C4-2B (cell line): Measurements from ENCODE around the gene KLHL1.
"Not testable (repeated sequence)": the region's sequence is repeated elsewhere in the genome, so short reads cannot be mapped to it uniquely, and the experiment has no call there.

Experiments
- H3K27ac ChIP-seq: fragments of 450-650 bp; 2 replicates; pipeline ENCODE4 v1.5.1; 2017
- ZFX ChIP-seq: fragments of 450-650 bp; IDR thresholded peaks from 2 replicates; pipeline ENCODE4 v1.6.1; 2017
- TF ChIP-seq, protein P1 (sequence below): fragments of 450-650 bp; conservative IDR thresholded peaks from 2 replicates; pipeline ENCODE4 v1.5.1; 2017; ENCODE audit warnings: mild to moderate bottlenecking

Gene KLHL1, protein sequence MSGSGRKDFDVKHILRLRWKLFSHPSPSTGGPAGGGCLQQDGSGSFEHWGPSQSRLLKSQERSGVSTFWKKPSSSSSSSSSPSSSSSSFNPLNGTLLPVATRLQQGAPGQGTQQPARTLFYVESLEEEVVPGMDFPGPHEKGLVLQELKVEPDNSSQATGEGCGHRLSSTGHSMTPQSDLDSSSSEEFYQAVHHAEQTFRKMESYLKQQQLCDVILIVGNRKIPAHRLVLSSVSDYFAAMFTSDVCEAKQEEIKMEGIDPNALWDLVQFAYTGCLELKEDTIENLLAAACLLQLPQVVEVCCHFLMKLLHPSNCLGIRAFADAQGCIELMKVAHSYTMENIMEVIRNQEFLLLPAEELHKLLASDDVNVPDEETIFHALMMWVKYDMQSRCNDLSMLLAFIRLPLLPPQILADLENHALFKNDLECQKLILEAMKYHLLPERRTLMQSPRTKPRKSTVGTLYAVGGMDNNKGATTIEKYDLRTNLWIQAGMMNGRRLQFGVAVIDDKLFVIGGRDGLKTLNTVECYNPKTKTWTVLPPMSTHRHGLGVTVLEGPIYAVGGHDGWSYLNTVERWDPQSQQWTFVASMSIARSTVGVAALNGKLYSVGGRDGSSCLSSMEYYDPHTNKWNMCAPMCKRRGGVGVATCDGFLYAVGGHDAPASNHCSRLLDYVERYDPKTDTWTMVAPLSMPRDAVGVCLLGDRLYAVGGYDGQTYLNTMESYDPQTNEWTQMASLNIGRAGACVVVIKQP

DNA sequence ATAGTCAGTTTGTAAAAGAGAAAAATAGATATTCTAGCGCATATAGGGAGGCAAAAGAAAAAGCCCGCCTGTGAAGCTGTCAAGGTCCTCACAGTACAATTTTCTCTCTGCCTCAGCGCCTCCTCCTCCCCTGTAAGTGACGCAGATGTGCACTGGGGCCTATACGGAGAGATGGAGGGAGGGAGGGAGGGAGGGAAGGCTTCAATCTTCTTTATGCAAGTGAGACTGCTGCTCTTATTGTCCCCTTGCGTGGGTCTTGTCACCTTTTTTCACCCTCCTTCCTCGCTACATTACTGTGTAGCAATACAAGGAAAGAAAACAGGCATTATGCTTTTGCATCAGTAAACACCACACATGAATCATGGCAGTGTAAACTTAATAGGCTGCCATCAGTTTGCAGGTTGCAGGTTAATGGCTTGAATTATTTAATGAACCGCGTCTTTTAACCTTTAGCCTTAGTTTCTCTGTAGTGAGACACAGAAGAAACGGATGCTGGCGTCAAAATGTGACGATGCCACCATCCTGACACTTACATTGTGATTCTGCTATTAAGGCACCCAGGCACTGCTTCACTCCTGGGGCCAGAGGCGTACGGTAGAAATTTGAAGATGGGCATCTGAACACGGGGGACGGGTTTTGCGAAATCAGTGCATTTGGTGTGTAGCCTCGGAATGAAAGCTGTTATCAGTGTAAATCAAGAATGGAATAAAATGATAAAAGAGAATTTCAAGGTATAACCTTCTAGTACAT, at the start of gene KLHL1:
KLHL1 (minus strand) TSS at position 97 of the 750 bp plus-strand sequence. CDS start 753 bp downstream, outside the sequence.
- H3K27ac ChIP-seq = no peak within 1 kb of the TSS
- TF ChIP-seq ZFX = no peak
- TF ChIP-seq, protein P1, sequence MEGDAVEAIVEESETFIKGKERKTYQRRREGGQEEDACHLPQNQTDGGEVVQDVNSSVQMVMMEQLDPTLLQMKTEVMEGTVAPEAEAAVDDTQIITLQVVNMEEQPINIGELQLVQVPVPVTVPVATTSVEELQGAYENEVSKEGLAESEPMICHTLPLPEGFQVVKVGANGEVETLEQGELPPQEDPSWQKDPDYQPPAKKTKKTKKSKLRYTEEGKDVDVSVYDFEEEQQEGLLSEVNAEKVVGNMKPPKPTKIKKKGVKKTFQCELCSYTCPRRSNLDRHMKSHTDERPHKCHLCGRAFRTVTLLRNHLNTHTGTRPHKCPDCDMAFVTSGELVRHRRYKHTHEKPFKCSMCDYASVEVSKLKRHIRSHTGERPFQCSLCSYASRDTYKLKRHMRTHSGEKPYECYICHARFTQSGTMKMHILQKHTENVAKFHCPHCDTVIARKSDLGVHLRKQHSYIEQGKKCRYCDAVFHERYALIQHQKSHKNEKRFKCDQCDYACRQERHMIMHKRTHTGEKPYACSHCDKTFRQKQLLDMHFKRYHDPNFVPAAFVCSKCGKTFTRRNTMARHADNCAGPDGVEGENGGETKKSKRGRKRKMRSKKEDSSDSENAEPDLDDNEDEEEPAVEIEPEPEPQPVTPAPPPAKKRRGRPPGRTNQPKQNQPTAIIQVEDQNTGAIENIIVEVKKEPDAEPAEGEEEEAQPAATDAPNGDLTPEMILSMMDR = no peak

DNA sequence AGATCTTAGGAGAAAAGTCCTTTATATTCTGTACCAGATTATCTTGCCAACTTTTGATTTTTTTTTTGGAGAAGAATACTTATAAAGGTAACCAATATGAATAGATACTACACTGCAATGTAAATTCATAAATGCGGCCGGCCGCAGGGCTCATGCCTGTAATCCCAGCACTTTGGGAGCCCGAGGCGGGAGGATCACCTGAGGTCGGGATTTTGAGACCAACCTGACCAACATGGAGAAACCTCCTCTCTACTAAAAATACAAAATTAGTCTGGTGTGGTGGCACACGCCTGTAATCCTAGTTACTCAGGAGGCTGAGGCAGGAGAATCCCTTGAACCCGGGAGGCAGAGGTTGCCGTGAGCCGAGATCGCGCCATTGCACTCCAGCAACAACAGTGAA, 34.4 kb upstream of the KLHL1 start:
- H3K27ac ChIP-seq = not testable (repeated sequence)

DNA sequence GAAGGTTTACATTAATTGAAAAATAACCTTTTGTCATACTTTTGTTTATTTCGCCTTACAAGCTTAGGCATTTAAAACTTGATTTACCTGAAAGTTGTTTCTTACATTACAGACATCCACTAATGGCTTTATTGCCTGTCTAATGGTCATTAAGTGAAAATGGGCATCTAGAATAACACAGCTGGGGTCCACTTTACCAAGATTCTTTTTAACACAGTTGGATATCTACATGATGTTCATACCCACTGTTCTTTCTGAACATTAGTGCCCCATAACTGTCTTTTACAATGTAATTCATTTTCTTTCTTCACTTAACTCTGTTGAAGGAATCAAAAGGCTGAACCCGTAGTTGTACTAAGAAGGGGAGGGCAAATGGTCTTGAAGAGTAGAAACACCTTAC, 19.8 kb upstream of the KLHL1 start:
- no peak for TF ChIP-seq ZFX
- TF ChIP-seq, protein P1 = no peak
- no peak overlapping the region for H3K27ac ChIP-seq

DNA sequence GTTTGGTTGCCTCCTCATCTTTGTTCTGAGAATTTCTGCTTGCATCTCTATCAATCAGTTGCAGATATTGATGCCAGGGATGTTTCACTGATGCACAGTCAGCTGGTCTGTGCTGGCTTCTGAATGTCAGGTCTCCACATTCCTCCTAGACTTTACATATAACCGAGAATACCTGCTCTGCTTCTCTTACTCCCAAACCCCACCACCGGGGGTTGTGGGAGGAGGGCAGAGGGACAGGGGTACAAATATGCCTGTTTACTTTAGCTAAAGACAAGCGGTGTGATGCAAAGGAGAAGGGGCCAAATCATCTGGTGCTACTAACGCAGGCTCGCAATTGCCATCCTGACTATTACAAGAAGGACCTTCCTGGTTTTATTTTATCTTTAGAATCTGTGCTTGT, 17.4 kb upstream of the KLHL1 start:
- TF ChIP-seq ZFX = no peak
- TF ChIP-seq, protein P1 = no peak
- no peak overlapping the region for H3K27ac ChIP-seq

DNA sequence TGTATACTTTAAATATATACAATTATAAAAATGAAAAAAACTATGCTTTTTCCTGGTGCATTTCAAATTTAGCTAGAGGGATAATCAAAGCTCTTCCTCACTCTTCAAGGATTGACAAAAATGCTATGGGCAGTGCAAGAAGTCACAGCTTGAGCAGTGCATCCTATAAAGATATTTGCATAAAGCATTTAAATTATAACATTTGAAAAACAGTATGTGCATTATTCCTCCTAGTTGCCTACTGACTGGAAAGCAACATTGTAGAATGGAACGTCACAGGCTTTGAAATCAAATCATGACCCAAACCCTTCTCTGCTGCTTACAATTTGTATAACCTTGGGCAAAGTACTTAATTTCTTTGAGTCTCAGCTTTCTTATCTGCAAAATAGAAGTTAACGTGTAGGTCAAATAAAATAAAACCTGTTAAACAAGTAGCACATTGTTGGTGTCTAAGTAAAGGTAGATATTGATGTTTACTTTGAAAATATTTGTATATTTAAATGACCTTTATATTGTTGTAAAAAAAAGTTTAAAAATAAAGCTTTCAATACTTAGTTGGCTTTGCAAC, 9.2 kb upstream of the KLHL1 start:
- no peak for TF ChIP-seq ZFX
- TF ChIP-seq, protein P1 = no peak
- H3K27ac ChIP-seq = no peak overlapping the region

DNA sequence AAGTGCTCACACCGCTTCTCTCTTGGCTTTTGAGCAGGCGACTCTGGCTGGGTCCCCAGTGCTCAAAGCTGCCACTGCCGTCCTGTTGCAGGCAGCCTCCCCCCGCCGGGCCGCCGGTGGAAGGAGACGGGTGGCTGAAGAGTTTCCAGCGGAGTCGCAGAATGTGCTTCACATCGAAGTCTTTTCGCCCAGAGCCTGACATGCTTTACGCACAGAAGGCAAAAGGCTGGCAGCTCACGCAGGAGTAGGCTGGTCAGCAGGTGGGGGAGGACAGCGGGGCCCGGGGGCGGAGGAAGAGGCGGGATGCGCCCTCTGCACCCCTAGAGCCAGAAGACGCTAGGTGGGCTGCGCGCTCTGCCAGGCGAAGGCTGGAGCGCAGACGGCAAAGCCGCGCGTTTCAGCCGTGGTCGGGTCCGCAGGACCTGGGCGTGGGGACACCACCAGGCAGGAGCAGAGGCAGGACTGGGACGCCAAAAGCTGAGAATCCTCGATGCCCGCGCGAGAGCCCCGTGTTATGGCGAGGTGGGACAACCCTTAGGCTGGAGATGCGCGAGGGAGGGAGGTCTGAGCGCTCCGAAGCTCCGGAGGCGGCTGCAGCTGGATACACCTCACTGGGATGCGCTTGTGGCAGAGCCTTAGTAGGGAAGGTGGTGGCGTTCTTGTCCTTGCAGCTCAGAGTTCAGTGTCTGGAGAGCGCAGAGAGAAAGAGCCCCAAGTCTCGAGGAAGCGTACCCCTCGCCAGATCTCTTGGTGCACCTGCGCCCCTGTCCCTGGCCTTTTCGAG, 562 bp downstream of the KLHL1 start, which contains the start of gene ATXN8OS:
ATXN8OS (plus strand) TSS at position 329 of the 784 bp plus-strand sequence.
- TF ChIP-seq, protein P1 = no peak
- TF ChIP-seq ZFX = no peak
- H3K27ac ChIP-seq = no peak within 1 kb of the TSS

DNA sequence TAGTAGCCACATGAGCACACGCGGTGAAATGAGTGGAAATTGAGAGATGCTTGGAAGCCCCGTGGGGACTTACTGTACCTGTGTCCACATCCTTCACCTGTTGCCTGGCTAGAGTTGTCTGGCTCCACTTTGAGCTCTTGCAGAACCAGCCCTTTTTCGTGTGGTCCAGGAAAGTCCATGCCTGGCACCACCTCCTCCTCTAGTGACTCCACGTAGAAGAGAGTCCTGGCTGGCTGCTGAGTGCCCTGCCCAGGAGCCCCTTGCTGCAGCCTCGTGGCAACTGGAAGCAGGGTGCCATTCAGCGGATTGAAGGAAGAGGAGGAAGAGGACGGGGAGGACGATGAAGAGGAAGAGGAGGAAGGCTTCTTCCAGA, 1.1 kb downstream of the KLHL1 start:
- TF ChIP-seq ZFX = no peak
- TF ChIP-seq, protein P1 = no peak
- no peak overlapping the region for H3K27ac ChIP-seq
